H1 (cell line): ENCODE measurements around the gene CASQ2. TPM values are rescaled to one million over a fixed set of nuclear protein-coding genes. Genes with fewer than 3 reads are reported as not detected.

Experiments used
- BCL11A ChIP-seq, 2 experiments: IDR thresholded peaks; one replicate each; pipeline ENCODE4 v1.6.1; 2011; ENCODE audit warnings: low read depth in 2 of 2, low read length in 2 of 2, mild to moderate bottlenecking in 2 of 2
- CHD1 ChIP-seq: IDR thresholded peaks from 2 replicates; pipeline ENCODE4 v1.6.1; 2012; ENCODE audit warnings: low read depth, low read length, improper control_type of control experiment
- CHD7 ChIP-seq: fragments of 300-600 bp; sonication (generic); IDR thresholded peaks from 2 replicates; pipeline ENCODE4 v1.7.1; 2012; ENCODE audit warnings: low read length, moderate library complexity, mild to moderate bottlenecking, inconsistent platforms; ENCODE audit not compliant: insufficient replicate concordance
- CREB1 ChIP-seq: IDR thresholded peaks from 2 replicates; pipeline ENCODE4 v1.6.1; 2012; ENCODE audit warnings: inconsistent platforms
- CTBP2 ChIP-seq: IDR thresholded peaks from 2 replicates; pipeline ENCODE4 v1.7.0; 2011; ENCODE audit warnings: borderline replicate concordance, mild to moderate bottlenecking, moderate library complexity, mixed read lengths, low read length; ENCODE audit not compliant: insufficient read depth, insufficient read length
- EGR1 ChIP-seq: IDR thresholded peaks from 2 replicates; pipeline ENCODE4 v1.6.1; 2011; ENCODE audit warnings: low read depth, low read length, borderline replicate concordance
- FOSL1 ChIP-seq: IDR thresholded peaks from 2 replicates; pipeline ENCODE4 v1.6.1; 2011; ENCODE audit warnings: mild to moderate bottlenecking, low read depth, low read length, moderate library complexity; ENCODE audit not compliant: insufficient read depth
- PHF8 ChIP-seq: fragments of 200-600 bp; sonication (generic); conservative IDR thresholded peaks from 2 replicates; pipeline ENCODE4 v1.7.1; 2012; ENCODE audit warnings: low read depth, mild to moderate bottlenecking, inconsistent platforms, low read length, moderate library complexity
- POU5F1 ChIP-seq: IDR thresholded peaks from 2 replicates; pipeline ENCODE4 v1.6.1; 2011; ENCODE audit warnings: low read depth, mild to moderate bottlenecking, low read length, moderate library complexity
- RFX5 ChIP-seq: IDR thresholded peaks from 2 replicates; pipeline ENCODE4 v1.6.1; 2011; ENCODE audit warnings: low read depth, low read length, improper control_type of control experiment, borderline replicate concordance
- RXRA ChIP-seq: IDR thresholded peaks from 2 replicates; pipeline ENCODE4 v1.6.1; 2011; ENCODE audit warnings: low read depth, mild to moderate bottlenecking, low read length, moderate library complexity; ENCODE audit not compliant: insufficient read depth
- SIRT6 ChIP-seq: IDR thresholded peaks from one replicate; pipeline ENCODE4 v1.7.1; 2012; ENCODE audit warnings: low read length, inconsistent platforms
- SRF ChIP-seq: IDR thresholded peaks from 2 replicates; pipeline ENCODE4 v1.6.1; 2011; ENCODE audit warnings: mild to moderate bottlenecking, low read depth, low read length, moderate library complexity
- polyA plus RNA-seq, 7 experiments: library from polyadenylated mRNA; depleted of rRNA in 3 of 7; stranded (reverse) in 5 of 7; unstranded in 2 of 7; fragments of >200 nt in 5 of 7; fragments of 200-250 nt in 2 of 7; gene quantifications; 1 replicate in 5 of 7; 2 replicates in 1 of 7; 4 replicates in 1 of 7; pipeline versions ENCODE4 v1.2.1 to v1.2.3, GENCODE V29; 2011 to 2013; ENCODE audit warnings: missing spikeins in 2 of 7, mixed read lengths in 2 of 7
- total RNA-seq: library from RNA; stranded (reverse); fragmentation: NEBNext Ultra II Directional; extraction: Animal tissue kit (Norgen Biotek cat#: 25700); gene quantifications from 2 replicates; pipeline ENCODE4 v1.2.1, GENCODE V29; 2021

The CASQ2 gene
- total and polyA plus RNA-seq, 2 of the 8 experiments (the other 6 are each of a cell fraction or from before 2014, with no cell fraction given): not detected

- TF ChIP-seq CHD7 (no peak), FOSL1 (no peak), CREB1 (no peak), BCL11A (IDR thresholded peaks at IDR 0.05; ENCODE audit: low read depth in 2 of 2, low read length in 2 of 2) (no peak), POU5F1 (no peak), PHF8 (no peak), RFX5 (no peak), EGR1 (no peak), SRF (no peak), SIRT6 (no peak), CTBP2 (no peak), CHD1 (no peak), RXRA (no peak)
Measured at GRCh38 chr1:115796036-115796435, 27.5 kb upstream of the CASQ2 start (continued).
